Testis (tissue), 3 donors: ENCODE data around the gene GHRH. TPM values are rescaled to one million over a fixed set of nuclear protein-coding genes. Genes with fewer than 3 reads are reported as not detected.

ENCODE experiments used
- DNase-seq: peaks from one replicate; pipeline ENCODE4 v3.0.0-alpha.2; 2019
- H3K27ac ChIP-seq, 2 donors: fragments of 200-600 bp; sonication (generic); one replicate each; pipeline ENCODE4 v1.5.1; 2019
- H3K27me3 ChIP-seq: fragments of 200-600 bp; sonication (generic); one replicate; pipeline ENCODE4 v1.5.1; 2019
- H3K36me3 ChIP-seq: fragments of 200-600 bp; sonication (generic); one replicate; pipeline ENCODE4 v1.5.1; 2017; ENCODE audit warnings: low read depth; ENCODE audit errors: missing control alignments
- H3K4me1 ChIP-seq: fragments of 200-600 bp; sonication (generic); one replicate; pipeline ENCODE4 v1.5.1; 2019
- H3K4me3 ChIP-seq, 2 donors: fragments of 200-600 bp; sonication (generic); one replicate each; pipeline ENCODE4 v1.5.1; 2017 to 2019
- H3K9me3 ChIP-seq: fragments of 200-600 bp; sonication (generic); one replicate; pipeline ENCODE4 v1.5.1; 2017
- POLR2A ChIP-seq: fragments of 450-650 bp; IDR thresholded peaks from one replicate; pipeline ENCODE4 v1.6.1; 2017; ENCODE audit warnings: antibody characterized with exemption, mild to moderate bottlenecking, moderate library complexity
- WGBS, 2 donors: methylation state at CpG; one replicate each; pipeline ENCODE4 v1.1.5; 2018; 5-methylcytosine and 5-hydroxymethylcytosine counted together
- intact Hi-C: fragments of 100-400 bp; cut with DNase I; formaldehyde crosslinking; loops from one replicate; pipeline ENCODE4 v1.15.1; 2023; ENCODE audit warnings: low total_unique reads
- polyA plus RNA-seq: library from polyadenylated mRNA; stranded (reverse); fragments of 350-450 nt; fragmentation: Illumina TruSeq; extraction: RNeasy Lipid Tissue Mini Kit (QIAGEN cat#74804); gene quantifications from one replicate; pipeline ENCODE4 v1.2.3, GENCODE V29; 2014; ENCODE audit warnings: low read depth, low replicate concordance; ENCODE audit not compliant: insufficient read depth
- total RNA-seq, 2 donors: library from RNA; depleted of rRNA; stranded (reverse); fragments of >200 nt; gene quantifications; one replicate each; pipeline ENCODE4 v1.2.3, GENCODE V29; 2016
- TF ChIP-seq, protein P1 (sequence below), 3 experiments: fragments of 450-650 bp in 2 of 3; fragments of 200-600 bp in 1 of 3; sonication (generic) in 1 of 3; IDR thresholded peaks; one replicate each; pipeline ENCODE4 v1.5.1; 2016 to 2019; ENCODE audit warnings: antibody characterized with exemption in 3 of 3, mild to moderate bottlenecking in 2 of 3, moderate library complexity in 1 of 3

Gene GHRH
- total and polyA plus RNA-seq, 3 donors from 2014 or later: not detected

DNA sequence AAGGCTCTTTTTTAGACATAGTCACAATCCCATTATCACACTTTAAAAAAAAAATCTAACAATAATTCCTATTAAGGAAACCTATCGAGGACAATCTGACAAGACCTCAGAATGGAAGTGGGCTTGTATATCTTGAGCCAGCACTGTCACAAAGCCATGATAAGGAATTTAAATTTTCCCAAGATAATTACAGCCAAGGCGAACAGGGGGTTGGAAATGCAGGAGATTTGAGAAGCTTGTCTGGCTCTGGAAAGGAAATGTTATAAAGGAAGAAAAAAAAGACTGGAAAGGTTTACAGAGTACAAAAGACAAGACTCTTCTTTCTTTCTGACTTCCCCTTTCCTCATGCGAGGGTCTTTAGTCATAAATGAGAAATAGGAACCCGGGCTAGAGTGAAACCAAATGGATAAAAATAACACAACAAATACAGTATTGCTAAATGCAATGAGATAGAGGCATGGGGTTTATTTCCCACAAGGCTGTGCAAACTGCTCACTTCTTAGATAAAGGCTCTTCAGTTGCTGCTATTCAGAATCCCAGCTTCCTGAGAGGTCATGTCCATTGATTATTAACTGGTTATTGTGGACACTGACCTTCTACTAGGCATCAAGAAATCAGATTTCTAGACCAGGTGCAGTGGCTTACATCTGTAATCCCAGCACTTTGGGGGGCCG lies 13.4 kb upstream of the GHRH start:
- Histone ChIP-seq H3K4me3 (no peak overlapping the region), H3K9me3 (no peaks in the 10 kb centered on the region), H3K27ac (peak overlapping the region in 1 of 2 donors; percentile 26), H3K36me3 (no peaks in the 10 kb centered on the region), H3K27me3 (no peaks in the 10 kb centered on the region), H3K4me1 (peaks cover 16% of the 10 kb centered on the region)
- DNase-seq: no peak
- TF ChIP-seq, protein P1, sequence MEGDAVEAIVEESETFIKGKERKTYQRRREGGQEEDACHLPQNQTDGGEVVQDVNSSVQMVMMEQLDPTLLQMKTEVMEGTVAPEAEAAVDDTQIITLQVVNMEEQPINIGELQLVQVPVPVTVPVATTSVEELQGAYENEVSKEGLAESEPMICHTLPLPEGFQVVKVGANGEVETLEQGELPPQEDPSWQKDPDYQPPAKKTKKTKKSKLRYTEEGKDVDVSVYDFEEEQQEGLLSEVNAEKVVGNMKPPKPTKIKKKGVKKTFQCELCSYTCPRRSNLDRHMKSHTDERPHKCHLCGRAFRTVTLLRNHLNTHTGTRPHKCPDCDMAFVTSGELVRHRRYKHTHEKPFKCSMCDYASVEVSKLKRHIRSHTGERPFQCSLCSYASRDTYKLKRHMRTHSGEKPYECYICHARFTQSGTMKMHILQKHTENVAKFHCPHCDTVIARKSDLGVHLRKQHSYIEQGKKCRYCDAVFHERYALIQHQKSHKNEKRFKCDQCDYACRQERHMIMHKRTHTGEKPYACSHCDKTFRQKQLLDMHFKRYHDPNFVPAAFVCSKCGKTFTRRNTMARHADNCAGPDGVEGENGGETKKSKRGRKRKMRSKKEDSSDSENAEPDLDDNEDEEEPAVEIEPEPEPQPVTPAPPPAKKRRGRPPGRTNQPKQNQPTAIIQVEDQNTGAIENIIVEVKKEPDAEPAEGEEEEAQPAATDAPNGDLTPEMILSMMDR (IDR thresholded peaks at IDR 0.05): no peak
- no peak for TF ChIP-seq POLR2A
- intact Hi-C loops: loop anchor here (5.0 kb wide), 1 partner anchor 247 kb away; the partner anchor contains the start of gene NNAT
- 44 to 54% methylated on average over 5 of the region's 5 CpGs for WGBS, 2 donors

DNA sequence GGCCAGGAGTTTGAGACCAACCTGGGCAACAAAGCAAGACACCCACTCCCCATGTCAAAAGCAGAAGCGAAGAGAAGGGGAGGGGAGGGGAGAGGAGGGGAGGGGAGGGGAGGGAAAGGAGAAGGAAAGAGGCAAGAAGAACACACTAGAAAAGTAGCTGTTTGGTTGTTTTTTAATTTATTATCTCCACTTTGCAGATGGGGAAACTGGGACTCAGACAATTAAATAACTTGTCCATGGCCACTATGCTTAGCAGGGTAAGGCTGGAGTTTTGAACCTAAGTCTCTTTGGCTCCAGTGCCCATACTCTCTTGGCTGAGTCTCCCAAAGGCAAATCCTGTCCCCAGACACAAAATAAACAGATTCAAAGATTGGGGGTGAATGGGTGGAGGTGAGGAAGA lies 12.4 kb upstream of the GHRH start:
- intact Hi-C loops: loop anchor here (5.0 kb wide), 1 partner anchor 248 kb away; the partner anchor contains the start of gene NNAT
- Histone ChIP-seq H3K9me3 (no peaks in the 10 kb centered on the region), H3K4me1 (peaks cover 16% of the 10 kb centered on the region), H3K4me3 (no peak overlapping the region), H3K27me3 (no peaks in the 10 kb centered on the region), H3K27ac (no peak overlapping the region), H3K36me3 (no peaks in the 10 kb centered on the region)
- no peak for DNase-seq
- WGBS, 2 donors: 76 to 93% methylated on average over 1 of the region's 1 CpG
- TF ChIP-seq, protein P1 (IDR thresholded peaks at IDR 0.05): no peak
- no peak for TF ChIP-seq POLR2A

DNA sequence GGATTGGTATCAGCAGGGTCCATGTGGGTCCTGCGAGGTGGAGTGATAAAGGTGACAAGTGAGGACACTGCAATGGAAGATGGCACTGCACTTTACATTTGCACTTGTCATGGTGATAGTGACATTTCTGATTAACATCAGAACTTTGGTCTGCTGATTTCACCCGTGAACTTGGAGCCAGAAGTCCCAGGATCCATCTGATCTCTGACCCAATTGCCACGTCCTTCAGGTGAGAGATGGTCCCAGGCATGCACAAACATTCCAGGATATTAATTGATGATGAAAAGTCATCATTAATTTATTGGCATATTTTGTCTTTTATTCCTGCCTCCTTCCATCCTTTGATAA lies 9.8 kb upstream of the GHRH start:
- DNase-seq: no peak
- Histone ChIP-seq H3K27ac (no peak overlapping the region), H3K4me1 (peaks cover 5% of the 10 kb centered on the region), H3K4me3 (no peak overlapping the region), H3K9me3 (no peaks in the 10 kb centered on the region), H3K36me3 (no peaks in the 10 kb centered on the region), H3K27me3 (no peaks in the 10 kb centered on the region)
- intact Hi-C loops: loop anchor here (5.0 kb wide), 1 partner anchor 251 kb away; the partner anchor contains the start of gene NNAT
- 75 to 92% methylated on average over 3 of the region's 3 CpGs for WGBS, 2 donors
- TF ChIP-seq POLR2A: no peak
- TF ChIP-seq, protein P1 (IDR thresholded peaks at IDR 0.05): no peak

DNA sequence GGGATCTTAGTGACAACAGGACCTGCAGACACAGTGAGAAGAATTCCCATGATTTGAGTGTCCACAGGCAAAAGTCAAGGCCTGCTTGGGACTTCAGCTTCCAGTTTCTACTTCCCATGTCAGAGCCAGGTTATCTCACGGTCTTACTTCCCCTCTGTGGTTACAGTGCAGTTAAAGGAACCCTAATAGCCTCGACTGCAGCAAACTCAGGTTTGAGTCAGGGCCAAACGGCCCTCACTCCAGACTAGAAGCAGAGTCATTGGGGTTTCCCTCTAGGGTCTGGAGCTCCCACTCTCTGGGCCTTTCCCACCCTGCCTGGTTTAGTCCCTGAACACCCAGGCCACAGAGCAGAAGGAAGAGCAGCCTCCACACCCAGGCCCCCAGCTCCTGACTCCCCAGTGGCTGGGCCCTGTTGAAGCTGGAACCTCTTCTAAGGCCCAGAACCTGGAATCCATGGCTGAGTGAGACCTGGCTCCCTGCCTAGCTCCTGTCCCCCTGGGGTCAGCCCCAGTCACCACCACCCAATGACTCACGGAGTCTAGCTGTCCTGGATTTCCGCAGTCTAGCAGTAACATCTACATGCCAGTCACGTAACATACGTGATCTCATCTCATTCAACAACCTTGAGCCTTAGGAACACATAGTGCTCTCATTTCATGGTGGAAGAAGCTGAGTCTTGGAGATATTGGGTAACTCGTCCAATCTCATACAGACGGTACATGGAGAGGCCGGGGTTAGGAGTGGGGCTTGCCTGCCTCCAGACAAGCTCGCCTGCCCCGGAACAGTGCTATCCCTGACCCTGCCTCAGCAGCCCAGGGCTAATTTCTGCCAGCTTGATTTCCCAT lies 9.2 kb upstream of the GHRH start:
- no peak for DNase-seq
- intact Hi-C loops: loop anchor here (5.0 kb wide), 1 partner anchor 252 kb away; the partner anchor contains the start of gene NNAT
- H3K9me3 ChIP-seq: no peaks in the 10 kb centered on the region
- peaks cover 5% of the 10 kb centered on the region for H3K4me1 ChIP-seq
- no peak overlapping the region for H3K27ac ChIP-seq
- H3K36me3 ChIP-seq: no peaks in the 10 kb centered on the region
- TF ChIP-seq POLR2A: no peak
- TF ChIP-seq, protein P1 (IDR thresholded peaks at IDR 0.05): no peak
- no peak overlapping the region for H3K4me3 ChIP-seq
- no peaks in the 10 kb centered on the region for H3K27me3 ChIP-seq
- WGBS, 2 donors: 79 to 87% methylated on average over 12 of the region's 12 CpGs
